Motor neuron (in vitro differentiated cells): ENCODE measurements around the gene ARL3. TPM values are rescaled to one million over a fixed set of nuclear protein-coding genes. Genes with fewer than 3 reads are reported as not detected.

Source experiments
- ATAC-seq, 8 experiments: fragments of 200-7000 bp; cut with Tn5 transposase; replicated peaks in 6 of 8; 2 replicates each; pipeline ENCODE4 v1.8.0; 2021; ENCODE audit warnings: mild to moderate bottlenecking in 8 of 8, moderate library complexity in 8 of 8
- H3K27ac ChIP-seq, 2 donors: fragments of 250-450 bp; sonication (Bioruptor Pico); 2 replicates each; pipeline ENCODE4 v1.9.0; 2021; ENCODE audit warnings: antibody characterized with exemption in 2 of 2, mild to moderate bottlenecking in 2 of 2, moderate library complexity in 1 of 2
- H3K4me1 ChIP-seq, 2 donors: fragments of 250-450 bp; sonication (Bioruptor Pico); replicated peaks in 1 of 2; 2 replicates each; pipeline ENCODE4 v1.6.1; 2021; ENCODE audit warnings: antibody characterized with exemption in 2 of 2, mild to moderate bottlenecking in 2 of 2, moderate library complexity in 1 of 2
- H3K4me3 ChIP-seq, 5 donors: fragments of 250-450 bp; sonication (Bioruptor Pico); 2 replicates each; pipeline ENCODE4 v1.9.0; 2021; ENCODE audit warnings: antibody characterized with exemption in 5 of 5, mild to moderate bottlenecking in 5 of 5, moderate library complexity in 4 of 5
- WGBS, 10 experiments: fragments of 450-650 bp; shearing (Covaris generic); methylation state at CpG; one replicate each; pipeline ENCODE4 v1.0.0; 2022; 5-methylcytosine and 5-hydroxymethylcytosine counted together
- in situ Hi-C, 9 experiments: fragments of 400-800 bp; cut with MboI; loops; one replicate each; pipeline ENCODE4 v1.15.0; 2021; ENCODE audit warnings: low sequenced_read_pairs in 9 of 9, low pct_unique_long_range_greater_than_20kb in 2 of 9; ENCODE audit not compliant: unreplicated experiment in 9 of 9
- total RNA-seq, 8 experiments: library from RNA; unstranded; fragments of 300-600 nt; gene quantifications; 2 replicates each; pipeline versions ENCODE4 v1.2.3 to v1.2.4, GENCODE V29; 2022

ARL3 gene
- total RNA-seq, 8 experiments from 2014 or later, result 4.9 to 29.8 (median 19.4) TPM

DNA sequence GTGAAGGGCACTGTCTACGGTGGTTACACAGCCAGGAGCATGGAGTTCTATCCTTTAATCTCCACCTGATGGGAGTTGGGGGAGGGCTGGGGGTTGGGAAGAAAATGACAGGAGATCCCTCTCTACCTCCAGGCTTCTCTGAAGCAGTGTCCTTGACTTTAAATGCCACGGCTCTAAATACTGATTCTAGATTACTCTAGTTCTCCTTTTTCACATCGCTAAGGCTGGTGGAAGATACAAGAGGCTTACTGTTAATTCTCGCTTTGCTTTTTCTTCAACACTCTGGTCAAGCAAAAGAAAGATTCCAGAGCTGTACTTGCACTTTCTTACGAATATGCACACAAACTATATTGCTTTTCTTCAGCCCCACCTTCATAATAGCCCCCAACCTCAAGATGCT is 30.5 kb downstream of the ARL3 start:
- Histone ChIP-seq H3K27ac (no peak overlapping the region), H3K4me1 (peaks cover 10 to 22% of the 10 kb centered on the region in 2 donors), H3K4me3 (no peak overlapping the region)
- 89 to 100% (median 93%) methylated on average over 1 to 5 of the region's 5 CpGs; no CpG with 5 or more reads in 2 of the 10 experiments for WGBS, 10 experiments
- in situ Hi-C loops, result no loop called here
- ATAC-seq, result no peak

DNA sequence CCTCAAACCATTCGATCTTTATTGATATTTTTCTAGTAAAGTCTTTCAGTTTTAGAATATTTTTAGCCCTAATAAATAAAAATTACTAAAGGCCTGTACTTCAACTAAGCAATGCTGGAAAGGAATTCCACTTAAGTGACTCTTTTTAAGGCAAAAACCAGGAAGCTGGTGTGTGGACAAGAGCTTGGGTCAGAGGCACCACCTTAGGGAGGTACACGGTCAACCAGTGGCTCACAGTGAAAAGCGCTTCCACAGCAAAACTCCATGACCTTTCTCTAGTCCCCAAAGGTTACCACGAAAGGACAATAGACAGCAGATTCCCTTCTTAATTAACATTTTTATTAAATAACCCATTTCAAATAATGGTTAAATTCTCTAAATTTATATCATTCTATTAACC is 31.2 kb downstream of the ARL3 start:
- ATAC-seq, result no peak
- Histone ChIP-seq H3K4me1 (peaks cover 18 to 29% of the 10 kb centered on the region in 2 donors), H3K27ac (no peak overlapping the region), H3K4me3 (no peak overlapping the region)
- WGBS, 10 experiments, result 40 to 100% (median 83%) methylated on average over 1 to 4 of the region's 4 CpGs
- in situ Hi-C loops, result no loop called here

DNA sequence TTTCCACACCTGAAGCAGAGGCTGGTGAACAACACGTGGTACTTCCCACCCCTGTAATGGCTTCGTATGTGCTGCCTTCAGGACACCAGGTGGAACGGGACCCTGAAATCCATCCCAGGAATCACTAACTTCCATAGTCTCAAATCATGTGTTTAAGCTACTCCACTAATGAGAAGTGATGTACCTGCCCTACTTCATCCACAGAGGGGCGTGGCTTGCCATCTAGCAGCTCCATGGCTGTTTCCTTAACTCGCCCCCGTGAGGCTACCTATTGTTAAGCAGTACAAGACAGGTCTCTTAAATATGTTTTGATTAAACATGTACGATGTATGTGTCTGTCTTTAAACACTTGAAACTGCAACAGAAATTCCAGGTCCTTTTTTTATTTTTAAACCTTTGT is 31.8 kb downstream of the ARL3 start:
- no peak for ATAC-seq
- H3K4me3 ChIP-seq, result no peak overlapping the region
- H3K27ac ChIP-seq, result no peak overlapping the region
- in situ Hi-C loops, result no loop called here
- WGBS, 10 experiments, result 58 to 100% (median 89%) methylated on average over 1 to 4 of the region's 7 CpGs; no CpG with 5 or more reads in 2 of the 10 experiments
- peaks cover 24 to 35% of the 10 kb centered on the region in 2 donors for H3K4me1 ChIP-seq

DNA sequence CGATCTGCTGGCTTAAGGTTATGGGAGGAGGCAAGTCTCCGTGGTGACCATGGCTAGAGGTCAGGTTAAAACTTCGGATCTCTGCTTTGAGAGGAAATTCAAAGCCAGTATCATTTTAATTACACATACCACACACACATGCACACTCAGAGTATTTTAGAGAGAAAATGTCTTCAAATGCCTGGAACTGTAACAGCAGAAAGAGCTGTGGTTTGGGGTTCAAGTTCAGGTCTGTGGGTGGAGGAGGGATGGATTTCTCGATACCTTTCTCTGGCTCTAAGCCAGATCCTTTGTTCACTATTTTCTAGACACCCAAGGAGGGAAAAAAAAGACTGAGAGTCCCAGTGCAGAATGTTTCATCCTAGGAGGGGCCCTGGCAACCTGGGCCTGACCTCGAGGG is 32.5 kb downstream of the ARL3 start:
- Histone ChIP-seq H3K4me3 (no peak overlapping the region), H3K4me1 (peaks cover 31 to 42% of the 10 kb centered on the region in 2 donors), H3K27ac (no peak overlapping the region)
- ATAC-seq, result no peak
- WGBS, 10 experiments, result 61 to 100% (median 100%) methylated on average over 1 to 3 of the region's 5 CpGs; no CpG with 5 or more reads in 3 of the 10 experiments
- in situ Hi-C loops, result no loop called here

DNA sequence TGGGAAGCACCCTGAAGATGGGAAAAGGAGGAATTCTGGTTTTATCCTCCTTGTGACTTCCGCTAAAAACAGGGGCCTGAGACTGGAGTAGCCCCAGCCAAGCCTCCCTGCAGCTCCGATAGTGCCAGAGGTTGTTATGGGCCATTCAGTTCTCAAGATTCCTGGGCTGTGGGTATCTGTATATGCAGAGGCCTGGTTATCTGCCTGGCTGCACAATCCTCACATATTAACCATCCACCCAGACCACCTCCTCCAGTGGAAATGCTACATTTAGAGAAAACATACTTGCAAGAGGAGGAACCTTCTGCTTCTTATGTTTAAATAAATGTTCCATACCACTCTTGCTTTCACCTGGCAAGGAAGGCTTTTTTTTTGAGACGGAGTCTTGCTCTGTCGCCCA is 34.6 kb downstream of the ARL3 start:
- peaks cover 52 to 61% of the 10 kb centered on the region in 2 donors for H3K4me1 ChIP-seq
- WGBS, 10 experiments, result 80 to 100% (median 100%) methylated on average over 1 to 4 of the region's 4 CpGs; no CpG with 5 or more reads in 3 of the 10 experiments
- H3K27ac ChIP-seq, result peak overlapping the region; percentile 67
- H3K4me3 ChIP-seq, result no peak overlapping the region
- no peak for ATAC-seq
- in situ Hi-C loops, result no loop called here

DNA sequence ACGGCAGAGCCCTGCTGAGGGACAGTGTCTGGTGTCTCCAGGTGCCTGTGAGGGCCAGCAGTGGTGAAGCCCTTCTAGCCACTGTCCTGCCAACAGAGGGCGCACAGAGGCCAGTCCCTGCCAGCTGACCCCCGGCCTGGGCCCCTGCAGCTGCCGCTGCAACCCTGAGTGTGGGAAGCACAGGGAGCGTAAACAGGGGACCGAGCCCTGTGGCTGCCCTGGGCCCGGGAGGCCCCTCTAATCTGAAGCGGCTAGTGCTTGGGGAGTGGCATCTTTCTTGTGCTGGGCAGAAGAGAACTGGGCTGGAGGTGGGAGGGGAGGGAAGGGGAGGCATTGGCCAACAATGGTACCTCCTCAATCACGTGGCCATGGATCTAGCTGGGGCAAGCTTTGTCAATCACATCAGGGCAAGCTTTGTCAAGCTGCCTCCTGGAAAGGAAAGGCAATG is 35.3 kb downstream of the ARL3 start:
- WGBS, 10 experiments, result 0 to 40% (median 4%) methylated on average over 1 to 4 of the region's 9 CpGs; no CpG with 5 or more reads in 7 of the 10 experiments
- peak overlapping the region; percentile 67 for H3K27ac ChIP-seq
- no peak overlapping the region for H3K4me3 ChIP-seq
- in situ Hi-C loops, result no loop called here
- peak; percentile 53 to 90 (median 63) for ATAC-seq
- H3K4me1 ChIP-seq, result peaks cover 59 to 66% of the 10 kb centered on the region in 2 donors

DNA sequence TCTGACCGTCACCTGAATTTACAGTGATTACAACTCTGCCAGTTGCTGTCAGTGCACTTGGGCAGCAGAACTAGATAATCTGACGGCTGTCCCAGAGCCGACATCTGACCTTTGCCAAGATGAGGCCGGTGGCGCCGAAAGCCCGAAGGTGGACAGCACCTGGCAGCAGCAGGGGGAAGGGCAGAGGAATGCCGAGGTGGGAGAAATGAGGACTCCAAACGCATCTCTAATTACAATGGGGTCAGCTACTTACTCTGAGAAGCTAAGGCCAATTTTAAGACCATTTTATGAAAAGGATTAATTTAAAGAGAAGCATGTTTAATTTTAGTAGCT is 36.2 kb downstream of the ARL3 start:
- WGBS, 10 experiments, result 33 to 86% (median 73%) methylated on average over 1 to 9 of the region's 9 CpGs; no CpG with 5 or more reads in 4 of the 10 experiments
- in situ Hi-C loops, result no loop called here
- H3K27ac ChIP-seq, result peak overlapping the region; percentile 85 to 87

DNA sequence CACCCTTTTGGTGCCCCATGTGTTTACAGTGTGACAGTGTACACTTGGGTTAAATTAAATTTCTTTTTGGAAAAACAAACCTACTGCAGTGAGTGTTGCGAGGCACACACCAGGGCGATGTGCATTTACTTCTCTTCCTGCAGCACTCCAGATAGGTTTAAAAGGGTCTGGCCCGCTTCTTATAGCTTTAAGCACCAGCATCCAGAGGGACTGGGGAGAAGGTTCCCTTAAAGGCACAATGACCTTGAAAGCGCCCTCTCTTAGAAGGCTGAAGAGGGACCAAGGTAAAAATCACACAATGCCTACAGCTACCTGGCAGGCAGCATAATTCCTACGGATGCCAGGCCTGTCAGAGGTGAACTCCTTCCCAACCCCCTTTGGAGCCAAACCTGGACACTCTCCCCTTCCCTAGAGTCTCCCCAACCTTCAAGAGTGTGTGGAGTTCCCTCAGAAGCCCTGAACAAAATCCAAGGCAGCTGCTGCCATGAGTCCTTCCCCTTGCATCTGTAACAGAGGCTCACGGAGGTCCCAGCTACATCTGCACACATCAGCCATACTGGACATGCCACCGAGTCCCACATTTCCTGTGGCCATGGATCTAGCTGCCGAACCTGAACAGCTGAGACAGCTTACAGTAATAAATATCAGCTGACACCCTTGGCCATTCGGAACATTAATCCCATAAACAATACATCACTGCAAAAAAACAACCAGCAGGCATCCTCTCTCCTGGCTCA is 36.7 kb downstream of the ARL3 start:
- H3K4me3 ChIP-seq, result no peak overlapping the region
- 40 to 82% (median 75%) methylated on average over 1 to 7 of the region's 9 CpGs; no CpG with 5 or more reads in 3 of the 10 experiments for WGBS, 10 experiments
- H3K4me1 ChIP-seq, result peaks cover 73 to 78% of the 10 kb centered on the region in 2 donors
- H3K27ac ChIP-seq, result peak overlapping the region; percentile 85 to 87
- in situ Hi-C loops, result no loop called here
- ATAC-seq, result no peak

More for the DNA sequence above, 36.2 kb downstream of the ARL3 start:
- H3K4me1 ChIP-seq, result peaks cover 67 to 75% of the 10 kb centered on the region in 2 donors
- H3K4me3 ChIP-seq, result no peak overlapping the region
- no peak for ATAC-seq

DNA sequence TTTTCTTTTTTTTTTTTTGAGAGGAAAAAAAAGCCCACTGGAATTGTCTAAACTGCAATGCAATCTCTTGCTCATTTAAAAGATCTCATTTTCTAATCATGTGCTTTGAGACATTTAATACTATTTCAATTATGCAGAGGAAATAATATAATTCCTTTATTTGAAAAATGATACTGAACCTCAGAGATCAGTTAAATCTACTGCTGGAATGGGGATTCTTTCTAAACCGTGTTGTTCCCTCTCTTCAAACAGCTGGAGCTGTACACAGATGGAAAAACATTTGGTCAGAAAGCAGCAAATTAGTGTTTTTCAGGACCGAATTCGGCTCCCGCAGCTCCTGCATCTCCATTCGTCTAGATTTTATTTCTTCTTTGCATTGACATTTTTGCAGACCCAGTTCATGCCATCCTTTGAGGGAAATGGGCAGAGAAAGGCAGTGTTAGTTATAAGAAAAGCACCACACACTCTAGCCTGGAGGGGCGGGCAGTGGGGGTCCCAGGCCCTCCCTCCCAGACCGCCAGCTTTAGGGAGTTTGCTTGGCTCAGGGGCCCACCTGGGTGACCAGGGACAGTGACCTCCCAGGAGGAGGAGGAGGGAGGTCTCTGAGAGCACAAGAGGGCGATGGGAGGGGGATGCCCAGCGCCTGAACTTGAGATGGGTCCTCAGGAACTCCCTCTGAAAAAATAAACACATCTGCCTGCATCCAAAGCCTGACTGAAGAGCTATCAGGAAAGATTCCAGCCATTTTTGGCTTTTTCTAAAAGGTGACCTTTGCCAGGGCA is 37.5 kb downstream of the ARL3 start:
- ATAC-seq, result no peak
- WGBS, 10 experiments, result 17 to 86% (median 50%) methylated on average over 1 to 9 of the region's 9 CpGs; no CpG with 5 or more reads in 2 of the 10 experiments
- Histone ChIP-seq H3K4me3 (peak overlapping the region in 3 of 5 donors; percentile 12 to 21 (median 19)), H3K27ac (peak overlapping the region; percentile 85 to 87), H3K4me1 (peaks cover 71 to 73% of the 10 kb centered on the region in 2 donors)
- in situ Hi-C loops, result no loop called here

DNA sequence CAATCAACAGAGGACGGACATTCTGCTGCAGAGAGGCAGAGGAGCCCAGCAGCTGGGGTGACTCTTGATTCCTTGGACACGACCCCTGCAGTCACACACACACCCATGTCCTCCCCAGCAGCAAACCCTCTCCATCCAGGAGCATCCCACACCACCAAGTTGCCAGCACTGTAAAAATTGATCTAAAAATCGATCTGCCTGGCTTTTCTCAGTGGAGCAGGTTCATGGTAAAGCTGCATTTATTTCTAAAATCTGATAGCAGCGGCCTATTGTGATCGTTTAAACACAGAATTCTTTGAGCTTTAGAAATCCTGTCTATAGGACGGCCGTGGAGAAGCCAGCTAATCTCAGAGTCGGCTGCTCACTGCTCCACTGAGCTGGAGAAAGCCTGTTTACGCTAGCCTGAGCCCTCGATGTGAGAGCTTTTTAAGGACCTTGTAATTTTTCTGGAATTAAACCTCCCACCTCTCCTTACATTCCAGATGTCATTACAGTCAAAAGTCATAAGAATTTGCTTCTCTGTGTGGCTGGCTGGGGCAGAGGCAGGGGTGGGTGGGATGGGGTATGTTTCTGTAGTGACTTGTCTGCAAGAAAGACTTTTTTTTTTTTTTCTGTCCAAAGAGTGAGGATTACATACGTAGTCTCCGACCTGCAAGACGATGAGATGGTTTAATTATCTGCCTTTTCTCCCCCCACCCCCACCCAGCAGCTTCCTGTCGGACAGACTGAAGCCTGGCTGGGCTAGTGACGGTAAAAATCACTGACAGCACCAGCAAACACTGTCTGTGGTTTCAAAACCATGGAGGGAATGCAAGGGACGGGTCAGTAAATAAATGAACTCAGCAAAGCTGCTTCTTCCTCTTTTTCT is 38.3 kb downstream of the ARL3 start:
- H3K27ac ChIP-seq, result peak overlapping the region; percentile 85 to 87
- peak overlapping the region in 3 of 5 donors; percentile 12 to 21 (median 19) for H3K4me3 ChIP-seq
- H3K4me1 ChIP-seq, result peaks cover 74 to 77% of the 10 kb centered on the region in 2 donors
- peak in 6 of 8 experiments; percentile 5 to 50 (median 29) for ATAC-seq
- in situ Hi-C loops, result no loop called here
- WGBS, 10 experiments, result 0 to 75% (median 6%) methylated on average over 1 to 10 of the region's 16 CpGs; no CpG with 5 or more reads in 1 of the 10 experiments

DNA sequence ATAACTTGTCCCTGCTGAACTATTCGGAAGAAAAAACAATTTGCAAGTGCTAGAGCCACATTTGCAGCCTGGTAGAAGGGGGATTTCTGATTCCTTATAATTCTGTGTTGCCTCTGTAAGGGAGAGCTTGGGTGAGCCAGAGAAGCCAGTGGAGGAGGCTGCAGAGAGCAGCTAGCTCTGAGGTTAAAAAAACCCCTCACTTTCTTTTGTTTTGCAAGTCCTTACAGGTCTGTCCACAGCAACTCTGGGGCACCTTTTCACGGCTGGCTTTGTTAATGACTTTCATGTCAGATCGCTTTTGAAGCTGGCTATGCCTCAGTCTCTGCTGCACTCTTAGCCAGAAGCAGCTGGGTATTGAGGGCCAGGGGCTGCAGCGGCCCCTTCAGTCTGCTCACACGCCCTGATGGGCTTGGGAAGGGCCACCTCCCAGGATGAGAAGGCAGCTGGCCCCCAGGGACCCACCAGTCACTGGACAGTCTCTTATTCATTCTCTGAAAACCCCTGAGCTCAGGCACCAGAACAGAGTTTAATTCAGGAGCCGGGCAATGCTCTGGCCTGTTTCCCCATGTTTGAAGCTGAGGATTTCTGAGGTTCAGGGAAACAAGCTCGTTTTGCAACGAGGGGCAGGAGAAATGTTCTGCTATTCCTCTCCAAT is 39.1 kb downstream of the ARL3 start:
- in situ Hi-C loops, result no loop called here
- H3K4me3 ChIP-seq, result peak overlapping the region in 3 of 5 donors; percentile 12 to 21 (median 19)
- peak in 5 of 8 experiments; percentile 29 to 65 (median 58) for ATAC-seq

DNA sequence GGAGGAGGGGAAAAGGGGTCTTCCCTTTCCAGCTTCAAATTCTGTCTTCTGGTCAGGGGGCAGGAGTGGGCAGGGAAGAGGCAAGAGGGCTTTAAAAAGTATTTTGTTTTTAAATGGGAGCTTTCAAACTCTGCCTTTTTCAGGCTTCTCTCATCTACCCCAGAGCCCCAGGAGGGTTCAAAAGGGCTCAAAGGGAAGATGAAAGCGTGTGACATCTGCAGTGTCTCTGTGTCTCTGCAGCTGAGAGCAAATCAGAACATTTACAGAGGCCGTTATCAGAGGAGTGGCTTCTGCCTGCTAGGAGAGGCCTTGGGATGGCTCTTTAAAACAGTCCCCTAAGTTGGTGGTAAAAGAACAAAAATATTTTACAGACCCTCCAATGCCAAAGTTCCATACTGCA is 39.6 kb downstream of the ARL3 start:
- in situ Hi-C loops, result no loop called here
- WGBS, 10 experiments, result 0 to 67% (median 10%) methylated on average over 1 to 2 of the region's 2 CpGs; no CpG with 5 or more reads in 6 of the 10 experiments
- peaks cover 83 to 89% of the 10 kb centered on the region in 2 donors for H3K4me1 ChIP-seq
- H3K27ac ChIP-seq, result peak overlapping the region; percentile 85 to 87
- ATAC-seq, result peak in 2 of 8 experiments; percentile 4 to 6
- H3K4me3 ChIP-seq, result peak overlapping the region in 3 of 5 donors; percentile 12 to 21 (median 19)

More for the DNA sequence above, 39.1 kb downstream of the ARL3 start:
- Histone ChIP-seq H3K27ac (peak overlapping the region; percentile 85 to 87), H3K4me1 (peaks cover 82 to 85% of the 10 kb centered on the region in 2 donors)
- WGBS, 10 experiments, result 0 to 58% (median 4%) methylated on average over 1 to 6 of the region's 8 CpGs; no CpG with 5 or more reads in 3 of the 10 experiments
